NCI-H1105 treated with DMSO at 0.1 percent for 48 hours (cell line): ENCODE data around the gene MXRA8.
"Not testable (repeated sequence)": the region's sequence is repeated elsewhere in the genome, so short reads cannot be mapped to it uniquely, and the experiment has no call there.

Source experiments
- DNase-seq: peaks from one replicate; lab custom pipeline; 2025; lab: John Stamatoyannopoulos, UW

MXRA8 gene, protein sequence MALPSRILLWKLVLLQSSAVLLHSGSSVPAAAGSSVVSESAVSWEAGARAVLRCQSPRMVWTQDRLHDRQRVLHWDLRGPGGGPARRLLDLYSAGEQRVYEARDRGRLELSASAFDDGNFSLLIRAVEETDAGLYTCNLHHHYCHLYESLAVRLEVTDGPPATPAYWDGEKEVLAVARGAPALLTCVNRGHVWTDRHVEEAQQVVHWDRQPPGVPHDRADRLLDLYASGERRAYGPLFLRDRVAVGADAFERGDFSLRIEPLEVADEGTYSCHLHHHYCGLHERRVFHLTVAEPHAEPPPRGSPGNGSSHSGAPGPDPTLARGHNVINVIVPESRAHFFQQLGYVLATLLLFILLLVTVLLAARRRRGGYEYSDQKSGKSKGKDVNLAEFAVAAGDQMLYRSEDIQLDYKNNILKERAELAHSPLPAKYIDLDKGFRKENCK

GRCh38 chr1:1358433-1359271, at the start of gene MXRA8:
Gene MXRA8, minus strand, starts transcription at chr1:1358555. Its CDS starts 51 bp downstream, at chr1:1358504.
- DNase-seq = no peak

DNA sequence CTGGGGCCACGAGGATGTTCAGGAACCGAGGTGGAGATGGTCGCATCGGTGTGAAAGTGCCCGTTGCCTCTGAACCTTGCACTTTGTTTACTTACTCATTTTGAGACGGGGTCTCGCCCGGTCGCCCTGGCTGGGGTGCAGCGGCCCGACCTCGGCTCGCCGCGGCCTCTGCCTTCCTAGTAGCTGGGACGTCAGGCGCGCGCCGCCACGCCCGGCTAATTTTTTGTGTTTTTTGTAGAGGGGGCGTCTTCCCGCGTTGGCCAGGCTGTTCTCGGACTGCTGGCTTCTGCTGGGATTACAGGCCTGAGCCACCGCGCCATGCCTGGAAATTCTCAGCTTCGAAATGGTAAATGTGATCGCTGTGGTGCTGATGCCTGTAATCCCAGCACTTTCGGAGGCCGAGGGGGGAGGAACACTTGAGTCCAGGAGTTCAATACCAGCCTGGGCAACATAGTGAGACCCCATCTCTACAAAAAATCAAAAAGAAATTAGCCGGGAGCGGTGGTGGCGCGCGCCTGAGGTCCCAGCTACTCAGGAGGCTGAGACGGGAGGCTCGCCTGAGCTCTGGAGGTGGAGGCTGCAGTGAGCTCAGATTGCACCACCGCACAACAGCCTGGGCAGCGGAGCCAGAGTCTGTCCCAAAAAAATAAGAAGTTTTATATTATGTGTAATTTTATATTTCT, 49.4 kb upstream of the MXRA8 start:
- DNase-seq = no peak

- peak; percentile 88 for DNase-seq
These were observed 48.7 kb upstream of the MXRA8 start, which contains the start of gene MRPL20 for GRCh38 chr1:1406821-1407635. Gene MRPL20, minus strand, starts transcription at chr1:1407293. Its CDS starts 76 bp downstream, at chr1:1407217.

DNA sequence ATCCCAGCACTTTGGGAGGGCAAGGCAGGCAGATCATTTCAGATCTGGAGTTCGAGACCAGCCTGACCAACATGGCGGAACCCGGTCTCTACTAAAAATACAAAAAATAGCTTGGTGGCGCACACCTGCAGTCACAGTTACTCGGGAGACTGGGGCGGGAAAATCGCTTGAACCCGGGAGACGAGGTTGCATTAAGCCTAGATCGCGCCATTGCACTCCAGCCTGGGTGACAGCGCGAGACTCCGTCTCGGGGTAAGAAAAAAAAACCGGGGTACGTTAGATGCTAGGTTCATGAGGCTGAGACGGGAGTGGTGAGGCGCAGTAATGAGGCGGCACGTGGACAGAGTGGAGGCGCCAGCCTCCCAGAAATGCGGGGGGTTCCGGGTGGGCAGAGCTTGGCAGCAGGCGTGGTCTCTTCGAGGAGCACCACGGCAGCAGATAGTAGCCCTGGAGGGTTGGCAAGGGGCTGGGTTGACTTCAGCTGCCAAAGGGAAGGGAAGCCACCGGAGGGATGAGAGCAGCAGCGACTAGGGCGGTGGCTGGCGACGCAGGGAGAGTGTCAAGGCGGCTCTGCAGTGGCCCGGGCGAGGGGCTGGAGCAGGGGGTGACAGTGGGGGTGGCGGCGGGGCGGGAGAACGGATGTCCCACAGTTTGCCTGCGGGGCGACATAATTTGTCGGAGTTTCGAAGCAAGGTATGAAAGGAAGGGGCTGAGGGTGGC, 47.9 kb upstream of the MXRA8 start:
- DNase-seq = no peak

DNA sequence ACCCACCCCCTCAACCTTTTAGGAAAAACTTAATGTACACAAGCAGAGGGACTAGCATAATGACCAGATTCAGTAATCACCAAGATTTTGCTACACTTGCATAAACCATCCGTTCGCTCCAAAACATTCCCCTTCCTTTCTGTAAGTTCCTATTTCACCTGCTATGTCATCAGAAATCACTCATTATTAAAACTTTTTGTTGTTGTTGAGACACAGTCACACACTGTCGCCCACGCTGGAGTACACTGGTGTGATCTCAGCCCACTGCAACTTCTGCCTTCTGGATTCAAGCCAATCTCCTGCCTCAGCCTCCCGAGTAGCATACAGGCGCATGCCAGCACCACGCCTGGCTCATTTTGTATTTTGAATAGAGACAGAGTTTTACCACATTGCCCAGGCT, 45.3 kb upstream of the MXRA8 start:
- DNase-seq = no peak

DNA sequence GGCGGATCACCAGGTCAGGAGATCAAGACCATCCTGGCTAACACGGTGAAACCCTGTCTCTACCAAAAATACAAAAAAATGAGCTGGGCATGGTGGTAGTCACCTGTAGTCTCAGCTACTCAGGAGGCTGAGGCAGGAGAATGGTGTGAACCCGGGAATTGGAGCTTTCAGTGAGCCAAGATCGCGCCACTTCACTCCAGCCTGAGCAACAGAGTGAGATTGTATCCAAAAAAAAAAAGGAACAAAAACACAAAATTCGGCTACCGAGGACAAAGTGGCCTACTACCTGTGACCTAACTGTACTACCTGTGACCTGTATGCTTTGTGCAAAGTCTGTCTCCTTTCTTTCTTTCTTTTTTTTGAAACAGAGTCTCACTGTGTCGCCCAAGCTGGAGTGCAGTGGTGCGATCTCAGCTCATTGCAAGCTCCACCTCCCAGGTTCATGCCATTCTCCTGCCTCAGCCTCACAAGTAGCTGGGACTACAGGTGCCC, 44.6 kb upstream of the MXRA8 start:
- DNase-seq = not testable (repeated sequence)

DNA sequence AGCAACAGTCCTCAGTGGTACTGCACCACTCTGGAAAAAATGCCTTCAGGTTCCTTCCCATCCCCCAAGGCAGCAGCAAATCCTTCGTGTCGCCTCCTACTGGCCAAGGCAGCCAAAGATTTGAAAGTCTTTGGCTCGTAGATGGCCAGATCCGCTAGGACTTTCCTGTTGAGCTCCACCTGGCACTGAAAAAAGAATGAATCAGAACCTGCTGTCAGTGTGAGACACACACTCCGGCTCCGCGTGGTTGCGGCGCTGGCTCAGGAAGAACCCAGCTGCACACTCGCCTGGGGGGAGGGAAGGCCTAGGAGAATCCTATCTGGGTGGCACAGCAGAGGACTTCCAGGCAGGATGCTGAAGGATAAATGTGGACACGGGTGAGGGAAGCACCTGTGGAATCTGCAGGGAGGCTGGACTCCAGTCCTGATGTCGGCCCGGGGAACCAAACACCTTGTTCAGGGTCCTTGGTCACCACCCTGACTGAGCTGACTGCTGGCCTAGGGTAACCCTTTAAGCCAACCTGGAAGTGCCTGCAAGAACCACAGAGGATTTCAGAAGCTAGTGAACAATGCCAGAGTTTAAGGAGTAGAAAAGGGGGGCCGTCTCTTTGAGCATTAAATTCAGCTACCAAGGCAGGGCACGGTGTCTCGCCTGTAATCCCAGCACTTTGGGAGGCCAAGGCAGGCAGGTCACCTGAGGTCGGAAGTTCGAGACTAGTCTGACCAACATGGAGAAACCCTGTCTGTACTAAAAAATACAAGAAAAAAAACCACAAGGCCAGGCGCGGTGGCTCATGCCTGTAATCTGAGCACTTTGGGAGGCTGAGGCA, 43.9 kb upstream of the MXRA8 start:
- peak; percentile 4 for DNase-seq

- no peak for DNase-seq
These were observed 43.2 kb upstream of the MXRA8 start for GRCh38 chr1:1401457-1402010.

DNA sequence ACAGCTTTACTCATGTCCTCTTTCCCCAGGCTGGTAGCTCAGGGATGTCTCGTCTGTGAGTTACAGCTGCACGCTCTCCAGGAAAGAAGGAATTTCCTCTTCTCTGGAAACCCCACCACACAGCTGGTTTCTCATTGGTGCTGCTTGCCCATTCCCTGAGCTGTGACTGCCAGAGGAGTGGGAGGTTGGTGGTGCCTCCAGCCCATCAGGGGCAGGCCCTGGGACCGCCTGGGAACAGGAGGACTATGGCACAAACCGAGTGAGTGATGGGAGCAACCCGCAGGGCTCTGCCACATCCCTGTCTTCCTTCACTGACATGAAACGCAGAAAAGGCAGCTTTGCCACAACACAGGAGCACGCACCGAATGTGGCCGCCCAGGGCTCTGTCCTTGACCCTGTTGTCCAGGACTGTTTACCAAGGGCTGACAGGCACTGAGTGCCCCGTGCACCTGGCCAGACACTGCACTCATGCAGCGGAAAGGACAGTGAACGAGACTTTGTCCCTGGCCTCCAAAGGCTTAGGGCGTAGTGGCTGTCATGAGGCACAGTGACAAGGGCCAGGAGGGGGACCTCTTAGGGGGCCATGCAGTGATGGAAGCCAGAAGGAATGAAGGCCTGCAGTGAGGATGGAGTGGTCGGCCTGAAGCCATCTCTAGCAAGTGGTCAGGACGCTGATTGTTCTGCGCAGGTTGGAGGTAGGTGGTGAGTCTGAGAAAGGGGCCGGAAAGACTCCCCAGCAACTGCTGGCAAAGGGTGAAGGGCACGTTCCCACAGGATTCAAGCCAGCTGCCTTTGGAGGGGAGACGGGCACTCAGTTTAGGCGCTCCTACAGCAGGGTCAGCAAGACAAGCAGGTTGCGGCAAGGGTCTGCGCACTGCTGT, 42.5 kb upstream of the MXRA8 start:
- no peak for DNase-seq

DNA sequence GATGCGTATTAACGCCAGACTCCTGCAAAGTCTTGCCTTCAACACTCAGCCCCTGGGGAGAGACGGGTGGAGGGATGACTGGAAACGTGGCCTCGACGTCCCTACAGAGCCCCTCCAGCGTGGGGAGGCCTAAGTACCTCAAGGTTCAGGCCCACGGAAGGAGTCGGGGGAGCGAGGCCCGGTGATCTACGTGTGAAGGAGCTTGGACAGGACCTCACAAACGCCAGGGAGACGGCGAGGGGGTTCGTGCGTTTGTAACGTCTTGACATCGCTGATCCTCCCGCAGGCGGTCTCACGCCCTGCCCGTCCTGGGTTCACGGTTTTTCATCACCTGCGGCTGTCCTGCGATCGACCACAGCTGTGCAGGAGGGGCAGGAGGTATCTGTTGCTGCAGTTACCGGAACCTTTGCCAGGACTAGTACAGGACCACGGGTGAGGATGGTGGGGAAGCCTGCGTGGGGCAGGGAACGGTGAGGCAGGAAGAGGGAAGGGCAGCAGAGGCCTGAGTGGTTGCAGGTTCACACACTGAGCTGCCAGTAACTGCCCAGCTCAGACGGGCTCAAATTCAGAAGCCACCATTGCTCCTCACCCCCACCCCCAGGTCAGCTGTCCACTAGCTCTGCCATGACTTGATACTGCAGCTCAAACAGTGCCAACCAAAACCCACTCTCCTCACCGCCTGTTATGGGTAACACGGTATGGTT, 41.7 kb upstream of the MXRA8 start:
- DNase-seq = no peak

GRCh38 chr1:1399187-1399871, 41.0 kb upstream of the MXRA8 start, which contains the start of gene CCNL2:
Gene CCNL2, minus strand, starts transcription at chr1:1399335. Its CDS starts 29 bp downstream, at chr1:1399306.
- DNase-seq = peak; percentile 95

DNA sequence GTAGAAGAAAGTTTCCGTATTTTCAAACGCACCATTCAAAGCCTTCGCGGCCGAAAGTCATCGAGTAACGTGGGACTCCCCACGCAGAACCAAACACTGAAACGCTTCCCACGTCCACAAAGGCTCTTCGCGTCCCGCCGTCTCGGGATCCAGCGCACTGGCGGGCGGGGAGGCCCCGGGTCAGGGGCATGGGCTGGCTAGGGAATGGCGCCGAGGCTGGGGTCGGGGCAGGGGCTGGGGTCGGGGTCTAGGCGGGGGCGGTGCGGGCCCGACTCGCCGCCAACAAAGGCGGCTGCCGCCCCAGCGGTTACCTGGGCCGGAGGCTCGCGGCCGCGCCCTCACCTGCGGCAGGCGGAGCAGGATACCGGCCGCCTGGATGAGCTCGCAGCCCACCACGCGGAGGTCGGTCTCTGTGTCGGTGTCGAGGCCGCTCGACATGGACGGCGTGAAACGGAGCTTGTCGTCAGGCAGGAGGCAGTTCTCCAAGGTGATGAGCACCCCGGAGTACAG, 40.4 kb upstream of the MXRA8 start:
- no peak for DNase-seq

- DNase-seq = no peak
These were observed 39.6 kb upstream of the MXRA8 start for GRCh38 chr1:1397839-1398523.

GRCh38 chr1:1395166-1395565, 36.8 kb upstream of the MXRA8 start:
- no peak for DNase-seq

- no peak for DNase-seq
These were observed 35.8 kb upstream of the MXRA8 start for GRCh38 chr1:1394116-1394515.

GRCh38 chr1:1393428-1393827, 35.1 kb upstream of the MXRA8 start:
- DNase-seq = no peak
